Astrocyte (in vitro differentiated cells and primary cell): ENCODE data around the gene SNX32.

Experiments
- EZH2 ChIP-seq: IDR thresholded peaks from 2 replicates; pipeline ENCODE4 v1.6.1; 2012; ENCODE audit warnings: mild to moderate bottlenecking, low read length, inconsistent platforms; ENCODE audit not compliant: insufficient read depth
- TF ChIP-seq, protein P1 (sequence below): IDR thresholded peaks from 2 replicates; pipeline ENCODE4 v1.5.1; 2011; ENCODE audit warnings: low read depth, mild to moderate bottlenecking, inconsistent platforms, low read length, moderate library complexity; ENCODE audit not compliant: insufficient read depth

DNA sequence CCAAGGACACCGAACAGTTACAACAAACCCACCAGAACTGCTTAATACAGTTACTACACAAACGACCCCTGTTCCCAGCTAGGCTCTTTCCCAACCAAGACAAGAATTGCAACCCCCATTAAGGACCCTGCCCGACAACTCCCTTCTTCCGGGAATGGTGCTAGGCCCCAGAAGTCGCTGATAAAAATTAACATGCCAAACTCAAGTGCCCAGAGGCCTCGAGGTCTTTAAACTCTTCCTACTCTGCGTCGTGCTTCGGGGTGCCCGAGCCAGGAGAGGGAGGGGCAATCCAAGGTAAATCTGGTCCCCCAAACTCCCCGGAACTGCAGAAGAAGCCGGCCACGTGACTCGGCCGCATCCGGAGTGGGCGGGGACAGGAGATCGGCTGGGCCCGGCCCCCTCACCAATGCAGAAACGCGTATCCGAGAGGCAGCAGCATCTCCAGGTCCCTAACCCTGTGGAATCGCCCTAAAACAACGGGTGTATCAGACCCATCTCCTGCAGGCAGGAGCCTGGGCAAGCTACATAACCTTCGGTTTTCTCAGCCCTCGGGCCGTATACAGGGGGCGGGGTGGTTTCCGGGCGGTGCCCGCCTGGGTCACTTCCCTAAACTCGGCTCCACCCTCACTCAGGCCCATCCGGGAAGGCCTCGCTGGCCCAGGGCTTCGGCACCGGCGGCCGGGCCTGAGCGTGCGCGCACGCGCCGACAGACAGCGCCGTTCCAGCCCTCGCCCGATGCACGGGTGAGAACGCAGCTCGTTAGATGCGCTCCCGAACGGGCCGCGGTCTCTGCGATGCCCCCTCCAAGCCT lies 23.1 kb downstream of the SNX32 start:
- no peak for TF ChIP-seq EZH2
- TF ChIP-seq, protein P1, sequence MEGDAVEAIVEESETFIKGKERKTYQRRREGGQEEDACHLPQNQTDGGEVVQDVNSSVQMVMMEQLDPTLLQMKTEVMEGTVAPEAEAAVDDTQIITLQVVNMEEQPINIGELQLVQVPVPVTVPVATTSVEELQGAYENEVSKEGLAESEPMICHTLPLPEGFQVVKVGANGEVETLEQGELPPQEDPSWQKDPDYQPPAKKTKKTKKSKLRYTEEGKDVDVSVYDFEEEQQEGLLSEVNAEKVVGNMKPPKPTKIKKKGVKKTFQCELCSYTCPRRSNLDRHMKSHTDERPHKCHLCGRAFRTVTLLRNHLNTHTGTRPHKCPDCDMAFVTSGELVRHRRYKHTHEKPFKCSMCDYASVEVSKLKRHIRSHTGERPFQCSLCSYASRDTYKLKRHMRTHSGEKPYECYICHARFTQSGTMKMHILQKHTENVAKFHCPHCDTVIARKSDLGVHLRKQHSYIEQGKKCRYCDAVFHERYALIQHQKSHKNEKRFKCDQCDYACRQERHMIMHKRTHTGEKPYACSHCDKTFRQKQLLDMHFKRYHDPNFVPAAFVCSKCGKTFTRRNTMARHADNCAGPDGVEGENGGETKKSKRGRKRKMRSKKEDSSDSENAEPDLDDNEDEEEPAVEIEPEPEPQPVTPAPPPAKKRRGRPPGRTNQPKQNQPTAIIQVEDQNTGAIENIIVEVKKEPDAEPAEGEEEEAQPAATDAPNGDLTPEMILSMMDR, result no peak
